GM06990 (cell line): ENCODE measurements around the gene SLC4A8.

Experiments used
- DNase-seq: peaks from one replicate; pipeline ENCODE4 v3.0.0-alpha.2; 2011; ENCODE audit not compliant: insufficient read length; ENCODE audit errors: extremely low read depth
- H3K27me3 ChIP-seq: replicated peaks from 2 replicates; pipeline ENCODE4 v1.6.0; 2011; ENCODE audit warnings: low read length; ENCODE audit not compliant: control insufficient read depth, insufficient read depth
- H3K36me3 ChIP-seq: 2 replicates; pipeline ENCODE4 v1.5.1; 2011; ENCODE audit warnings: low read length; ENCODE audit not compliant: control insufficient read depth, insufficient read depth
- H3K4me3 ChIP-seq: replicated peaks from 2 replicates; pipeline ENCODE4 v1.5.1; 2011; ENCODE audit warnings: low read depth, mild to moderate bottlenecking, control low read depth, low read length
- CTCF ChIP-seq: IDR thresholded peaks from 2 replicates; pipeline ENCODE4 v1.5.1; 2011; ENCODE audit warnings: low read length, control low read depth, mild to moderate bottlenecking, inconsistent platforms; ENCODE audit not compliant: insufficient read depth, poor library complexity, severe bottlenecking

The SLC4A8 gene

GRCh38 chr12:51434305-51434704 is 9.7 kb downstream of the SLC4A8 start:
- Histone ChIP-seq H3K4me3 (no peak overlapping the region), H3K36me3 (no peaks in the 10 kb centered on the region), H3K27me3 (no peaks in the 10 kb centered on the region)
- TF ChIP-seq CTCF: no peak
- DNase-seq: no peak

GRCh38 chr12:51437431-51437830 is 12.8 kb downstream of the SLC4A8 start:
- Histone ChIP-seq H3K27me3 (no peaks in the 10 kb centered on the region), H3K4me3 (no peak overlapping the region), H3K36me3 (no peaks in the 10 kb centered on the region)
- TF ChIP-seq CTCF: no peak
- DNase-seq: no peak

- Histone ChIP-seq H3K4me3 (no peak overlapping the region), H3K36me3 (no peaks in the 10 kb centered on the region), H3K27me3 (no peaks in the 10 kb centered on the region)
- DNase-seq: no peak
- no peak for TF ChIP-seq CTCF
Measured at GRCh38 chr12:51439330-51439729, 14.7 kb downstream of the SLC4A8 start.

- H3K27me3 ChIP-seq: no peaks in the 10 kb centered on the region
- no peak for DNase-seq
Measured at GRCh38 chr12:51441583-51441982, 17.0 kb downstream of the SLC4A8 start.

GRCh38 chr12:51442324-51442723 is 17.7 kb downstream of the SLC4A8 start:
- DNase-seq: no peak
- no peak overlapping the region for H3K4me3 ChIP-seq
- TF ChIP-seq CTCF: no peak
- H3K36me3 ChIP-seq: no peaks in the 10 kb centered on the region
- no peaks in the 10 kb centered on the region for H3K27me3 ChIP-seq

More at GRCh38 chr12:51441583-51441982, 17.0 kb downstream of the SLC4A8 start:
- TF ChIP-seq CTCF: no peak
- H3K4me3 ChIP-seq: no peak overlapping the region
- H3K36me3 ChIP-seq: no peaks in the 10 kb centered on the region

- TF ChIP-seq CTCF: no peak
- no peak overlapping the region for H3K4me3 ChIP-seq
- DNase-seq: no peak
- H3K27me3 ChIP-seq: no peaks in the 10 kb centered on the region
- no peaks in the 10 kb centered on the region for H3K36me3 ChIP-seq
Measured at GRCh38 chr12:51443573-51443972, 18.9 kb downstream of the SLC4A8 start.
